Breast epithelium (tissue), 4 donors: Measurements from ENCODE around the gene SENP6. TPM values are rescaled to one million over a fixed set of nuclear protein-coding genes. Genes with fewer than 3 reads are reported as not detected.
"Not testable (repeated sequence)": the region's sequence is repeated elsewhere in the genome, so short reads cannot be mapped to it uniquely, and the experiment has no call there.

ENCODE experiments used
- DNase-seq, 2 donors: peaks; one replicate each; pipeline ENCODE4 v3.0.0-alpha.2; 2019; ENCODE audit warnings: low spot score in 2 of 2
- H3K27ac ChIP-seq, 2 donors: fragments of 200-600 bp; sonication (generic) in 1 of 2; one replicate each; pipeline ENCODE4 v1.5.1; 2016 to 2019; ENCODE audit warnings: mild to moderate bottlenecking in 1 of 2
- H3K27me3 ChIP-seq, 2 donors: fragments of 200-600 bp; sonication (generic) in 1 of 2; one replicate each; pipeline versions ENCODE4 v1.5.1 to v1.6.0; 2017 to 2019; ENCODE audit warnings: control low read depth in 1 of 2, mild to moderate bottlenecking in 1 of 2
- H3K36me3 ChIP-seq: fragments of 200-600 bp; one replicate; pipeline ENCODE4 v1.5.1; 2019
- H3K4me1 ChIP-seq, 2 donors: fragments of 200-600 bp; sonication (generic); one replicate each; pipeline ENCODE4 v1.5.1; 2016 to 2019; ENCODE audit warnings: control low read depth in 1 of 2
- H3K4me3 ChIP-seq, 3 donors: fragments of 200-600 bp; sonication (generic); 1 replicate in 2 of 3; 2 replicates in 1 of 3; pipeline ENCODE4 v1.5.1; 2016 to 2019; ENCODE audit warnings: mild to moderate bottlenecking in 3 of 3, moderate library complexity in 2 of 3
- H3K9me3 ChIP-seq, 2 donors: fragments of 200-600 bp; sonication (generic) in 1 of 2; one replicate each; pipeline ENCODE4 v1.5.1; 2016 to 2019; ENCODE audit warnings: control low read depth in 1 of 2
- POLR2A ChIP-seq: fragments of 450-650 bp; IDR thresholded peaks from one replicate; pipeline ENCODE4 v1.6.1; 2016; ENCODE audit warnings: antibody characterized with exemption, mild to moderate bottlenecking, moderate library complexity
- POLR2AphosphoS5 ChIP-seq, 3 donors: sonication (generic); formaldehyde crosslinking; IDR thresholded peaks; one replicate each; pipeline ENCODE4 v1.6.1; 2017; ENCODE audit warnings: antibody characterized with exemption in 3 of 3
- intact Hi-C: fragments of 100-400 bp; cut with DNase I; formaldehyde crosslinking; loops from one replicate; pipeline ENCODE4 v1.15.1; 2023; ENCODE audit warnings: low total_unique reads
- total RNA-seq, 3 donors: library from RNA; depleted of rRNA; stranded (reverse); fragments of >200 nt; gene quantifications; one replicate each; pipeline ENCODE4 v1.1.0, GENCODE V29; 2016
- TF ChIP-seq, protein P1 (sequence below), 3 donors: fragments of 450-650 bp; IDR thresholded peaks; one replicate each; pipeline ENCODE4 v1.5.1; 2016 to 2017; ENCODE audit warnings: antibody characterized with exemption in 3 of 3, mild to moderate bottlenecking in 3 of 3, moderate library complexity in 3 of 3

Gene SENP6
- total RNA-seq, 3 donors from 2014 or later: 93.5 to 189 (median 152) TPM

DNA sequence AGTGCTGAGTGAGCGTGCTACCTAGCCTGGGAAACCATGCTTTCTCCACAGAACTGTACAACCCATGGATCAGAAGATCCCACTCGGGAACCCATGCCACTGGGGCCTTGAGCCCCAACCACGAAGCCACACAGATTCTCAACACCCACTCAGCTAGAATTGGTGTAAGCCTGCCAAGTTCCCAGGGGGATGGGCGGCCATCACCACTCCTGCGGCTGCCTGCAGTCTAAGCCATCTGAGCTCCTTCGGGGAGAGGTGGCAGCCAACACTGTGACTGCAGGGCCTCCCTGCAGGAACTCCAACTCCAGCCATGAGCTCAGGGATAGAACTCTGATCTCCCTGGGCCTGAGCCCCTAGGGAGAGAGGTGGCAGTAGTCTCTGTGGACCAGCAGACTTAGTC lies 33.6 kb upstream of the SENP6 start:
- DNase-seq: no peak
- Histone ChIP-seq H3K27ac (no peak overlapping the region), H3K4me1 (no peaks in the 10 kb centered on the region), H3K9me3 (peaks cover 6 to 8% of the 10 kb centered on the region in 2 donors), H3K27me3 (no peaks in the 10 kb centered on the region), H3K4me3 (no peak overlapping the region), H3K36me3 (no peaks in the 10 kb centered on the region)
- no peak for TF ChIP-seq POLR2AphosphoS5 (IDR thresholded peaks at IDR 0.05)
- TF ChIP-seq POLR2A: no peak
- TF ChIP-seq, protein P1, sequence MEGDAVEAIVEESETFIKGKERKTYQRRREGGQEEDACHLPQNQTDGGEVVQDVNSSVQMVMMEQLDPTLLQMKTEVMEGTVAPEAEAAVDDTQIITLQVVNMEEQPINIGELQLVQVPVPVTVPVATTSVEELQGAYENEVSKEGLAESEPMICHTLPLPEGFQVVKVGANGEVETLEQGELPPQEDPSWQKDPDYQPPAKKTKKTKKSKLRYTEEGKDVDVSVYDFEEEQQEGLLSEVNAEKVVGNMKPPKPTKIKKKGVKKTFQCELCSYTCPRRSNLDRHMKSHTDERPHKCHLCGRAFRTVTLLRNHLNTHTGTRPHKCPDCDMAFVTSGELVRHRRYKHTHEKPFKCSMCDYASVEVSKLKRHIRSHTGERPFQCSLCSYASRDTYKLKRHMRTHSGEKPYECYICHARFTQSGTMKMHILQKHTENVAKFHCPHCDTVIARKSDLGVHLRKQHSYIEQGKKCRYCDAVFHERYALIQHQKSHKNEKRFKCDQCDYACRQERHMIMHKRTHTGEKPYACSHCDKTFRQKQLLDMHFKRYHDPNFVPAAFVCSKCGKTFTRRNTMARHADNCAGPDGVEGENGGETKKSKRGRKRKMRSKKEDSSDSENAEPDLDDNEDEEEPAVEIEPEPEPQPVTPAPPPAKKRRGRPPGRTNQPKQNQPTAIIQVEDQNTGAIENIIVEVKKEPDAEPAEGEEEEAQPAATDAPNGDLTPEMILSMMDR (IDR thresholded peaks at IDR 0.05): no peak
- intact Hi-C loops: no loop called here

DNA sequence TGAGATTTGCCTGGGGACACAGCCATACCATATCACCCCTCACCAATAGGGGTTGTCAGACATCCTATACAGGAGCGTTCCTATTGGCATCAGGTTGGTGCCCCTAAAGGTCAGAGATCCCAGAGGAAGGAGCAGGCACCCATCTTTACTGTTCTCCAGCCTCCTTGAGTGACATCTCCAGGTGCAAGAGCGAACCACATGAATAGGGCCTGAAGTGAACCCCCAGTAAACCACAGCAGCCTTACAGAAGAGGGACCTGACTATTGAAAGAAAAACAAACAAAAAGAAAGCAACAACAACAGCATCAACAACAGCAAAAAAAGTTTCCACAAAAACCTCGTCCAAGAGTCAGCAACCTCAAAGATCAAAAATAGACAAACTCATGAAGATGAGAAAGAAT lies 32.7 kb upstream of the SENP6 start:
- H3K27ac ChIP-seq: no peak overlapping the region
- intact Hi-C loops: no loop called here
- no peaks in the 10 kb centered on the region for H3K27me3 ChIP-seq
- H3K4me3 ChIP-seq: no peak overlapping the region
- DNase-seq: no peak
- no peaks in the 10 kb centered on the region for H3K36me3 ChIP-seq
- peaks cover 6 to 8% of the 10 kb centered on the region in 2 donors for H3K9me3 ChIP-seq
- no peaks in the 10 kb centered on the region for H3K4me1 ChIP-seq
- TF ChIP-seq, protein P1 (IDR thresholded peaks at IDR 0.05): no peak
- TF ChIP-seq POLR2A (no peak), POLR2AphosphoS5 (IDR thresholded peaks at IDR 0.05) (no peak)

DNA sequence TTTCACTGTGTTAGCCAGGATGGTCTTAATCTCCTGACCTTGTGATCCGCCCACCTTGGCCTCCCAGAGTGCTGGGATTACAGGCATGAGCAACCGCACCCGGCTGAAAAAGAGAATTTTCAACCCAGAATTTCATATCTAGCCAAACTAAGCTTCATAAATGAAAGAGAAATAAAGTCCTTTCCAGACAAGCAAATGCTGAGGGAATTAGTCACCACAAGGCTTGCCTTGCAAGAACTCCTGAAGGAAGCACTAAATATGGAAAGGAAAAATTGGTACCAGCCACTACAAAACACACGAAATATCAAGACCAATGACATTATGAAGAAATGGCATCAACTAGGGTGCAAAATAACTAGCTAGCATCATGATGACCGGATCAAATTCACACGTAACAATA lies 31.0 kb upstream of the SENP6 start:
- H3K36me3 ChIP-seq, DNase-seq, intact Hi-C loops, H3K9me3 ChIP-seq, H3K27me3 ChIP-seq, H3K4me3 ChIP-seq, H3K4me1 ChIP-seq, H3K27ac ChIP-seq: not testable (repeated sequence)

DNA sequence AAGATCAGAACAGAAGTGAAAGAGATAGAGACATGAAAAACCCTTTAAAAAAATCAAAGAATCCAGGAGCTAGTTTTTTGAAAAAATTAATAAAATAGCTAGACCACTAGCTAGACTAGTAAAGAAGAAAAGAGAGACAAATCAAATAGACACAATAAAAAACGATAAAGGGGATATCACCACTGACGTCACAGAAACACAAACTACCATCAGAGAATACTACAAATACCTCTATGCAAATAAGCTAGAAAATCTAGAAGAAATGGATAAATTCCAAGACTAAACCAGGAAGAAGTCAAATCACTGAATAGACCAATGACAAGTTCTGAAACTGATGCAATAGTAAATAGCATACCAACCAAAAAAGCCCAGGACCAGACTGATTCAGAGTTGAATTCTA lies 29.6 kb upstream of the SENP6 start:
- Histone ChIP-seq H3K27ac (no peak overlapping the region), H3K4me1 (no peaks in the 10 kb centered on the region), H3K27me3 (no peaks in the 10 kb centered on the region), H3K4me3 (no peak overlapping the region), H3K36me3 (no peaks in the 10 kb centered on the region), H3K9me3 (no peaks in the 10 kb centered on the region)
- TF ChIP-seq POLR2A (no peak), POLR2AphosphoS5 (IDR thresholded peaks at IDR 0.05) (no peak)
- TF ChIP-seq, protein P1 (IDR thresholded peaks at IDR 0.05): no peak
- intact Hi-C loops: no loop called here
- DNase-seq: no peak

DNA sequence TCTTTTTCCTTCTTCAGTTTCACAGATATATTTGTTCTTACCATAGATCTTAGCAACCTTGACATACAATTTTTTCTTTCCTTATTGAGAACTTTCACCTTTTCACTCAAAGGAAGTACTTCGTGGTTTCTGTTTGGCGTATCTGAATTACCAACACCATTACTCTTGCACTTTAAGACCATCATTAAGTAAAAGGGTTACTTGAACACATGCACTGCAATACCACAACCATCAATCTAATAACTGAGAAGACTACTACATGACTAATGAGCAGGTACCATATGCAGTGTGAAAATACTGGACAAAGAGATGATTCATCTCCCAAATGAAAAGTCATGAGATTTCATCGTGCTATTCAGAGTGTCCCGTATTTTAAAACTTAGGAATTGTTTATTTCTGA lies 21.7 kb upstream of the SENP6 start:
- Histone ChIP-seq H3K4me3 (no peak overlapping the region), H3K4me1 (no peaks in the 10 kb centered on the region), H3K9me3 (no peaks in the 10 kb centered on the region), H3K27me3 (no peaks in the 10 kb centered on the region), H3K27ac (no peak overlapping the region), H3K36me3 (no peaks in the 10 kb centered on the region)
- TF ChIP-seq POLR2A: no peak
- TF ChIP-seq, protein P1 (IDR thresholded peaks at IDR 0.05): no peak
- TF ChIP-seq POLR2AphosphoS5 (IDR thresholded peaks at IDR 0.05): no peak
- intact Hi-C loops: no loop called here
- DNase-seq: no peak

DNA sequence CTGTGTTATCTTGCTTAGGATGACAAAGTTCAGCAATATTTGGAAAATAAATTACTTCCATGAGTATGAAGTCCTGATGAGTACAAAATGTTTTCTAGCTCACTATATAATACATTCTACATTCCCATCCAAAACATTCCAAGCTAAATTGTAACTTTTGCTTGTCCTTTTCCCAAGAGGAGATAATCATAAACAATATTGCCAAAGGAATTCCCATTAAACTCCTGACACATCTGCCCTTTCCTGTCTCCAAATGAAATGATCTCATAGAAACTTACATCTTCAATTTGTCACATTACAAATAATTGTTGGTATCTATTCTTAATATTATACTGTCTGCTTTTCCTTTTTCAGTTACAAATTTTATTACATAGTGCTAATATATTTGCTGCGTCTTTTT lies 20.4 kb upstream of the SENP6 start:
- no peak overlapping the region for H3K27ac ChIP-seq
- H3K4me3 ChIP-seq: no peak overlapping the region
- intact Hi-C loops: no loop called here
- no peaks in the 10 kb centered on the region for H3K9me3 ChIP-seq
- no peak for TF ChIP-seq POLR2A
- no peak for TF ChIP-seq POLR2AphosphoS5 (IDR thresholded peaks at IDR 0.05)
- TF ChIP-seq, protein P1 (IDR thresholded peaks at IDR 0.05): no peak
- H3K4me1 ChIP-seq: no peaks in the 10 kb centered on the region
- H3K36me3 ChIP-seq: no peaks in the 10 kb centered on the region
- H3K27me3 ChIP-seq: no peaks in the 10 kb centered on the region
- DNase-seq: no peak

DNA sequence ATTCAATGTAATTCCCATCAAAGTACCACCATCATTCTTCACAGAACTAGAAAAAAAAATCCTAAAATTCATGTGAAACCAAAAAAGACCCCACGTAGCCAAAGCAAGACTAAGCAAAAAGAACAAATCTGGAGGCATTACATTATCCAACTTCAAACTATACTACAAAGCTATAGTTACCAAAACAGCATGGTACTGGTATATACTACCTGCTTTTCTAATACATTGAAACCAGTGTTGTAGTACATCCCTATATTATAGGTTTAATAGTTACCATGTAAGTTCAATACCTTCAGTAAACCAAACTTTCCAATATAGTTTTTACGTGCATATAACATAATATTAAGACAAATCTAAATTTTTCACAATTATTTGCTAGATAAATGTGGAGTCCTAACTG lies 17.1 kb upstream of the SENP6 start:
- DNase-seq, H3K4me1 ChIP-seq, H3K9me3 ChIP-seq, H3K36me3 ChIP-seq, H3K4me3 ChIP-seq, H3K27me3 ChIP-seq, H3K27ac ChIP-seq, intact Hi-C loops: not testable (repeated sequence)
